Peyer's patch (tissue), 4 donors: ENCODE measurements around the gene RIMS4.

Experiments
- POLR2A ChIP-seq, 2 donors: fragments of 450-650 bp; IDR thresholded peaks; one replicate each; pipeline ENCODE4 v1.5.1; 2017; ENCODE audit warnings: antibody characterized with exemption in 2 of 2, mild to moderate bottlenecking in 2 of 2, moderate library complexity in 2 of 2
- TF ChIP-seq, protein P1 (sequence below), 6 experiments: fragments of 450-650 bp in 4 of 6; fragments of 200-600 bp in 2 of 6; sonication (generic) in 1 of 6; IDR thresholded peaks; one replicate each; pipeline ENCODE4 v1.5.1; 2017 to 2019; ENCODE audit warnings: antibody characterized with exemption in 6 of 6, mild to moderate bottlenecking in 3 of 6, moderate library complexity in 1 of 6

GRCh38 chr20:44776980-44777379, 33.4 kb downstream of the RIMS4 start:
- TF ChIP-seq, protein P1, sequence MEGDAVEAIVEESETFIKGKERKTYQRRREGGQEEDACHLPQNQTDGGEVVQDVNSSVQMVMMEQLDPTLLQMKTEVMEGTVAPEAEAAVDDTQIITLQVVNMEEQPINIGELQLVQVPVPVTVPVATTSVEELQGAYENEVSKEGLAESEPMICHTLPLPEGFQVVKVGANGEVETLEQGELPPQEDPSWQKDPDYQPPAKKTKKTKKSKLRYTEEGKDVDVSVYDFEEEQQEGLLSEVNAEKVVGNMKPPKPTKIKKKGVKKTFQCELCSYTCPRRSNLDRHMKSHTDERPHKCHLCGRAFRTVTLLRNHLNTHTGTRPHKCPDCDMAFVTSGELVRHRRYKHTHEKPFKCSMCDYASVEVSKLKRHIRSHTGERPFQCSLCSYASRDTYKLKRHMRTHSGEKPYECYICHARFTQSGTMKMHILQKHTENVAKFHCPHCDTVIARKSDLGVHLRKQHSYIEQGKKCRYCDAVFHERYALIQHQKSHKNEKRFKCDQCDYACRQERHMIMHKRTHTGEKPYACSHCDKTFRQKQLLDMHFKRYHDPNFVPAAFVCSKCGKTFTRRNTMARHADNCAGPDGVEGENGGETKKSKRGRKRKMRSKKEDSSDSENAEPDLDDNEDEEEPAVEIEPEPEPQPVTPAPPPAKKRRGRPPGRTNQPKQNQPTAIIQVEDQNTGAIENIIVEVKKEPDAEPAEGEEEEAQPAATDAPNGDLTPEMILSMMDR (IDR thresholded peaks at IDR 0.05) = no peak
- no peak for TF ChIP-seq POLR2A (IDR thresholded peaks at IDR 0.05)
